HG03196 (cell line): ENCODE results near the gene GARS1.

Experiments used
- ATAC-seq: cut with Tn5 transposase; IDR thresholded peaks from one replicate; pipeline ENCODE4 v1.9.1; 2021; ENCODE audit not compliant: unreplicated experiment

The GARS1 gene, protein sequence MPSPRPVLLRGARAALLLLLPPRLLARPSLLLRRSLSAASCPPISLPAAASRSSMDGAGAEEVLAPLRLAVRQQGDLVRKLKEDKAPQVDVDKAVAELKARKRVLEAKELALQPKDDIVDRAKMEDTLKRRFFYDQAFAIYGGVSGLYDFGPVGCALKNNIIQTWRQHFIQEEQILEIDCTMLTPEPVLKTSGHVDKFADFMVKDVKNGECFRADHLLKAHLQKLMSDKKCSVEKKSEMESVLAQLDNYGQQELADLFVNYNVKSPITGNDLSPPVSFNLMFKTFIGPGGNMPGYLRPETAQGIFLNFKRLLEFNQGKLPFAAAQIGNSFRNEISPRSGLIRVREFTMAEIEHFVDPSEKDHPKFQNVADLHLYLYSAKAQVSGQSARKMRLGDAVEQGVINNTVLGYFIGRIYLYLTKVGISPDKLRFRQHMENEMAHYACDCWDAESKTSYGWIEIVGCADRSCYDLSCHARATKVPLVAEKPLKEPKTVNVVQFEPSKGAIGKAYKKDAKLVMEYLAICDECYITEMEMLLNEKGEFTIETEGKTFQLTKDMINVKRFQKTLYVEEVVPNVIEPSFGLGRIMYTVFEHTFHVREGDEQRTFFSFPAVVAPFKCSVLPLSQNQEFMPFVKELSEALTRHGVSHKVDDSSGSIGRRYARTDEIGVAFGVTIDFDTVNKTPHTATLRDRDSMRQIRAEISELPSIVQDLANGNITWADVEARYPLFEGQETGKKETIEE

DNA sequence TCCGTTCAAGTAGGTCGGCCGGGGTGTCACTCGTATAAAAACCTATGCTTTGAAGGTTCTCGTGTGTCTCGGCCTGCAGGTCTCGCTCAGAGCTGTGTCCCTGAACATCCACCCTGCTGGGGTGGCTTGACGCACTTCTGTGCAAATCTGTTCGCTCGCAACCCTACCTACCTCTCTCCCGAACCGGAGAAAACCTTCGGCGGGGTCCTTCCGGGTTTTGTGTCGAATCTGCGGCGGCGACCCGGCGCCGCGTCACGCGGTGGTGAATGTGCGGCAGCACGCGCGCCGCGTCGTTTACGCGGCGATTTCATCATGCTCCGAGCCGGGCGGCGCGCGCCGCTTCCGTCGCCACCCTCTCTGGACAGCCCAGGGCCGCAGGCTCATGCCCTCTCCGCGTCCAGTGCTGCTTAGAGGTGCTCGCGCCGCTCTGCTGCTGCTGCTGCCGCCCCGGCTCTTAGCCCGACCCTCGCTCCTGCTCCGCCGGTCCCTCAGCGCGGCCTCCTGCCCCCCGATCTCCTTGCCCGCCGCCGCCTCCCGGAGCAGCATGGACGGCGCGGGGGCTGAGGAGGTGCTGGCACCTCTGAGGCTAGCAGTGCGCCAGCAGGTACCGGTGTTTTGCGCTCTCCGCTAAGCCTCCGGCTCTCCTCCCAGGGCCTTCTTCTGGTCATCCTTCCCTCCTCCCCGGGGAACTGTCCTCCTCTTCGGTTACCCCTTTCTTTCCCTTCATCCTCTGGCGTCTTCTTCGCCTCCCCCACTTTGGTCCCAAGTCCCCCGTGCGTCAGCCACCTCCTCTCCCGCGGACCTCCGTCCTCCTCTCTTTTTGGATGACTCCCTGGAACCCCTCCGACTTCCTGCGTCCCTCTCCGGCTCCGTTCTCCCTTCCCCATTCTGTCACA lies at the start of gene GARS1:
Gene GARS1 (plus strand): TSS at position 339 of the 896 bp plus-strand sequence. CDS start 44 bp downstream, at position 383.
- ATAC-seq, result peak; percentile 90

DNA sequence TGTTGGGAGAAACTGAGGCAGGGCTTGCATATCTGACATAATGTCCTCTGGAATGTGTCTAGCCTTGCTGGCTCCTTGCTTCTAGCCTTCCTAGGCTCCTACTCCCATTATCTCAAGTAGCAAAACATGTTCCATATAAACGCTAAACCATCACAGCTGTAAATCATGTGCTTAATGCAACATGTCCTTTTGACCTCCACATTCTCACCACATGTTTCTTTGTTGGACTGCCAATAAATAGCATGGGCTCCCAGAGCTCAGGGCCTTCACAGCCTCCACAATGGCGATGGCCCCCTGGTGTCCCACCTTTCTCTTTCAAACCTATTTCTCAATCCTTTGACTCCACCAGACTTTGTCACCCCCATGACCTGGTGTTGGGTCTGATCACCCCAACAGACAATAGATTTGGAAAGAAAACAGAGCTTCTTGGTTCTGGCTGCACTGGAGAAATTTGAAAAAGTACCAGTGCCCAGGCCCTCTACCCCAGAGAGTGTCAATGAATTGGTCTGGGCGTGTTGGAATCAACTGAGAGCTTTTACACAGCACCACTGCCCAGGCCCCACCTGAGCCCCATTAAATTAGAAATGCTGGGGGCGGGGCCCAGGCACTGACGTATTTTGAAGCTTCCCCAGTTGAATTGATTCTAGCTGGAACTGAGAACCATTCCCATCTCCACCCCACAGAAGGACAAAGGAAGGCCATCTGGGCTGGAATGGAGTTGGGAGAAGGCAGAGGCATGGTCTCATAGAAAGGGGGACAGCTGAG lies 48.7 kb upstream of the GARS1 start:
- no peak for ATAC-seq

GRCh38 chr7:30546596-30546995 lies 48.1 kb upstream of the GARS1 start:
- ATAC-seq, result no peak

- ATAC-seq, result no peak
These were observed 45.8 kb upstream of the GARS1 start for GRCh38 chr7:30548845-30549244.

- ATAC-seq, result no peak
These were observed 44.7 kb upstream of the GARS1 start for GRCh38 chr7:30549931-30550493.

- ATAC-seq, result no peak
These were observed 42.3 kb upstream of the GARS1 start for GRCh38 chr7:30552330-30552729.

GRCh38 chr7:30553141-30553540 lies 41.5 kb upstream of the GARS1 start:
- no peak for ATAC-seq

- ATAC-seq, result no peak
These were observed 41.1 kb upstream of the GARS1 start for GRCh38 chr7:30553546-30553945.

DNA sequence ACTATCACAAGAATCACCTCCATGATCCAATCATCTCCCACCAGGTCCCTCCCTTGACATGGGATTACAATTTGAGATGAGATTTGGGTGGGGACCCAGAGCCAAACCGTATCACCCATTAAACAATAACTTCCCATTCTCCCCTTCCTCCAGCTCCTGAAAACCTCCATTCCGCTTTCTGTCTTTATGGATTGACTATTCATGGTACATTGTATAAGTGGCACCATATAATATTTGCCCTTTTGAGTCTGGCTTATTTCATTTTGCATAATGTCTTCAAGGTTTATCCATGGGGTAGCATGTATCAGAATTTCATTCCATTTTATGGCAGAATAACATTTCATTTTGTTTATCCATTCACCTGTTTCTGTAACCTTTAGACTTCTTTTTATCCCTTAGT lies 39.2 kb upstream of the GARS1 start:
- ATAC-seq, result no peak

DNA sequence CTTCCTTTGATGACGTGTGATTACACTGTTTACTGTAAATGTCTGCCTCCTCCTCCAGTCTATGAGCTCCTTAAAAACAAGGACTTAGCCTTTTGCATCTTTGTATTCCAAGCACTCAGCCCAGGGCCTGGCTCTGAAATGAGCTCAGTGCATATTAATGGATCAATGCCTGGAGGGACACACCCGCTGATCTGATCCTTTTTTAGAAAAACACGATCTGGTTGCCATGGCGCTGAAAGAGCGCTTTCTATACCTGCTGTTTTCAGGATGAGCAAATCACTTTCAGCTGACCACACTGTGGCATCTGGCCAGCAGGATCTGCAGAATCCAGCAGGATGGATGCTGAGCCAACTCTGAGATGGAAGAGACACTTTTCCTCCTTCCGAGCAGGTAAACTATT lies 37.8 kb upstream of the GARS1 start:
- no peak for ATAC-seq

DNA sequence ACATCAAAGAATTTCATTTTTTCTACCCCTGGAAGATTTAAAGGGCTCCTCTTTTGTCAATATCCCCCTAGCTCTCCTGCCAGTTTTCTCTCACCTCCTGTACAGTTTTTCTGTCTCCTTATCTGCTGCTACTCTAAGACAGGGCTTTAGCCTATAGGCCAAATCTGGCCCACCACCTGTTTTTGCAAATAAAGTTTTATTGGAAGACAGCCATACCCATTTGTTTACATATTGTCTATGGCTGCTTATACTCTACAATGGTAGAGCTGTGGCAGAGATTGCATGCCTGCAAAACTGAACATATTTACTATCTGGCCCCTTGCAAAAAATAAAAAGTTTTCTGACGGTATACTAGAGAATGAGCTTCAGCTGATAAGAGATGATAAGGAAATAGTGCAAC lies 37.4 kb upstream of the GARS1 start:
- no peak for ATAC-seq

GRCh38 chr7:30559611-30560010 lies 35.1 kb upstream of the GARS1 start:
- ATAC-seq, result no peak

DNA sequence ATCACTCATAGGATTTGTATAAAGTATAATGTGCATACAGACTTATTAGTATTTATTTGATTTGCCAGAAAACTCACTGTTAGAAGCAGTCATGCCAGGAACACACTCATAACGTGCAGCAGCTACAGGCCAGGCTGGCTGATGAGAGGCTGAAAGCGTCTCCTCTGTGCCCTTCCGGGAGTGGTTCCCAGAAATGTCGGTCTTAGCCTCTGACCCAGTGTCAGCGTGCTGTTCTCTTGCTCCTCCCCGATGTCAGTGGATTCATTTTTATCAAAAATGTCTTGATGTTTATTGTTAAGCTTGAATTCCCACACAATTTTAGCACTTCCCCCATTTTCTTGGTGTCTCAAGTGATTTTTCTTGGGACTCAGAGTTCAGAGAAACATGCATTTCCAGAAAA lies 33.3 kb upstream of the GARS1 start:
- ATAC-seq, result no peak

DNA sequence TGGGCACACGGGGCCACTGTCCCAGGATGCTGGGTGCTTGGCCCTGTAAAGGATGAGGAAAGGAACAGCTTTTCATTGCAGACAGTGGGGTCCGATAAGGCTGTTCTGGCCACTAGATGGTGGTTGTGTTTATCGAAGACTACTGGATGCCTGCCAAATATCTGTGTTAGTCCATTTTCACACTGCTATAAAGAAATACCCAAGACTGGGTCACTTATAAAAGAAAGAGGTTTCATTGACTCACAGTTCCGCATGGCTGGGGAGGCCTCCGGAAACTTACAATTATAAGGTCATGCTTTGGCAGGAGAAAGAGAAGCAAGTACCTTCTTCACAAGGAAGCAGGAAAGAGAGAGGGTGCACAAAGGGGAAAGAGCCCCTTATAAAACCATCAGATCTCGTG lies 32.2 kb upstream of the GARS1 start:
- no peak for ATAC-seq

DNA sequence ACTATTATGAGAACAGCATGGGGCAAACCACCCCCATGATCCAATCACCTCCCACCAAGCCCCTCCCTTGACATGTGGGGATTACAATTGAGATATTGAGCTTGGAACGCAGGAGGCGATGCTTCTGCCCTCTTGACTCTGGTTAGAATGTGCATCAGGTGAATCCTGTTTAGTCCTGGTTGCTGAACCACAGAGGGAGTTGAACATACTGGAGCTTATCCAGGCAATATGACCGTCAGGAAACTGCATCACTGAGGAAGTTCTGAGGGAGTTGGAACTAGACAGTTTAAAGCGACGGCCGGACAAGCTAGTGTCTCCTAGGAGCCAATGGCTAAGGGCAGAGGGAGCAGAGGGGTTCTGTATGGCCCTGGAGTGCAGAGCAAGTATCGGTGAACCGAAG lies 31.8 kb upstream of the GARS1 start:
- ATAC-seq, result no peak

GRCh38 chr7:30563326-30563942 lies 31.2 kb upstream of the GARS1 start:
- ATAC-seq, result no peak

GRCh38 chr7:30564243-30564892 lies 30.3 kb upstream of the GARS1 start:
- peak; percentile 90 for ATAC-seq

DNA sequence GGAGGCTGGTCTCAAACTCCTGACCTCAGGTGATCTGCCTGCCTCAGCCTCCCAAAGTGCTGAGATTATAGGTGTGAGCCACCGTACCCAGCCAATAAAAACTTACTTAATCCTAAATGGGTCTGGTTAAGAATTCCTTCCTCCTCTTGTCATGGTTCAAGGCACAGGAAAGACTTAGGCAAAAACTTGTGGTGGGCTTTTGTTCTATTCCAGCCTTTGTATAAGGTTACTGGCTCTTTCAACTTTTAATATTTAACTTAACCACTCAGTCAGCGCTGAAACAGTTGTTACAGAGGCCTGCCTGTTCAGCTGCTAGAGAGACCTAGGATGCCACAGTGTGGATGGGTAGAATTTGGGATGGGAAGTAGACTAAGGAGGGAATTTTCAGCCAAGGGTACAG lies 28.1 kb upstream of the GARS1 start:
- ATAC-seq, result no peak

DNA sequence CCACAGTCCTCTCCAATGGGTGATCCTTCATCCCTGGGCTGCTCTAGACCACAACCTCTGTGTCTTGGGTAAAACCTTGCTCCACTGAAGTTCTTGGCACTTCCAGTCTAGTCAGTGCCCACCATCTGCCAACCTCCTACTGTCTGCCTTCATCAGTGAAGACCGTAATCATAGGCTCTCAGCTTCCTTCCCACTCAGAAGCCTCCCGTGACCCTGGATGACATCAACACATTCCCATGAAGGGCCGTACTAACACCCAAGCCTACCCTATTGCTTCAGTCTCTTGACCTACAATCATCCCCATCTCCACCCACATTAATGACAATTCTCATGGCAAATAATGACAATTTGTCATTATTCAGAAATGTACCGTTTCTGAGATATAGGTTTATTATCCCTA lies 27.6 kb upstream of the GARS1 start:
- ATAC-seq, result no peak
